Tibial nerve (tissue), 4 donors: ENCODE measurements around the gene IL36G. TPM values are rescaled to one million over a fixed set of nuclear protein-coding genes. Genes with fewer than 3 reads are reported as not detected.
A peak's percentile ranks its signal among the peaks of the same experiment; 100 is the strongest.

Experiments
- DNase-seq, 2 donors: peaks; one replicate each; pipeline ENCODE4 v3.0.0-alpha.2; 2019; ENCODE audit warnings: low spot score in 2 of 2
- H3K27ac ChIP-seq, 4 donors: fragments of 200-600 bp; sonication (generic) in 3 of 4; one replicate each; pipeline ENCODE4 v1.5.1; 2017 to 2019; ENCODE audit warnings: mild to moderate bottlenecking in 1 of 4
- H3K27me3 ChIP-seq, 2 donors: fragments of 200-600 bp; sonication (generic) in 1 of 2; one replicate each; pipeline versions ENCODE4 v1.5.1 to v1.6.0; 2017 to 2019
- H3K36me3 ChIP-seq, 3 donors: fragments of 200-600 bp; sonication (generic); one replicate each; pipeline ENCODE4 v1.5.1; 2018 to 2019
- H3K4me1 ChIP-seq, 4 donors: fragments of 200-600 bp; sonication (generic) in 3 of 4; one replicate each; pipeline ENCODE4 v1.5.1; 2017 to 2019
- H3K4me3 ChIP-seq, 4 donors: fragments of 200-600 bp; sonication (generic) in 3 of 4; one replicate each; pipeline ENCODE4 v1.5.1; 2017 to 2019; ENCODE audit warnings: mild to moderate bottlenecking in 1 of 4, moderate library complexity in 1 of 4
- H3K9me3 ChIP-seq, 4 donors: fragments of 200-600 bp; sonication (generic) in 3 of 4; one replicate each; pipeline ENCODE4 v1.5.1; 2017 to 2019
- CTCF ChIP-seq, 5 experiments: fragments of 200-600 bp in 3 of 5; fragments of 450-650 bp in 2 of 5; sonication (generic) in 3 of 5; IDR thresholded peaks; one replicate each; pipeline ENCODE4 v1.5.1; 2016 to 2019; ENCODE audit warnings: antibody characterized with exemption in 5 of 5, mild to moderate bottlenecking in 3 of 5, moderate library complexity in 2 of 5
- EP300 ChIP-seq, 2 donors: sonication (generic); formaldehyde crosslinking; IDR thresholded peaks; one replicate each; pipeline ENCODE4 v1.6.1; 2017; ENCODE audit warnings: antibody characterized with exemption in 2 of 2, mild to moderate bottlenecking in 1 of 2
- POLR2A ChIP-seq, 2 donors: fragments of 450-650 bp; IDR thresholded peaks; one replicate each; pipeline ENCODE4 v1.6.1; 2017; ENCODE audit warnings: antibody characterized with exemption in 2 of 2, mild to moderate bottlenecking in 2 of 2, moderate library complexity in 2 of 2
- WGBS, 2 donors: methylation state at CpG; one replicate each; pipeline ENCODE4 v1.1.5; 2018; 5-methylcytosine and 5-hydroxymethylcytosine counted together
- total RNA-seq, 4 donors: library from RNA; depleted of rRNA; stranded (reverse); fragments of >200 nt; gene quantifications; one replicate each; pipeline ENCODE4 v1.1.0, GENCODE V29; 2016

Gene IL36G
- total RNA-seq, 4 donors from 2014 or later = not detected

DNA sequence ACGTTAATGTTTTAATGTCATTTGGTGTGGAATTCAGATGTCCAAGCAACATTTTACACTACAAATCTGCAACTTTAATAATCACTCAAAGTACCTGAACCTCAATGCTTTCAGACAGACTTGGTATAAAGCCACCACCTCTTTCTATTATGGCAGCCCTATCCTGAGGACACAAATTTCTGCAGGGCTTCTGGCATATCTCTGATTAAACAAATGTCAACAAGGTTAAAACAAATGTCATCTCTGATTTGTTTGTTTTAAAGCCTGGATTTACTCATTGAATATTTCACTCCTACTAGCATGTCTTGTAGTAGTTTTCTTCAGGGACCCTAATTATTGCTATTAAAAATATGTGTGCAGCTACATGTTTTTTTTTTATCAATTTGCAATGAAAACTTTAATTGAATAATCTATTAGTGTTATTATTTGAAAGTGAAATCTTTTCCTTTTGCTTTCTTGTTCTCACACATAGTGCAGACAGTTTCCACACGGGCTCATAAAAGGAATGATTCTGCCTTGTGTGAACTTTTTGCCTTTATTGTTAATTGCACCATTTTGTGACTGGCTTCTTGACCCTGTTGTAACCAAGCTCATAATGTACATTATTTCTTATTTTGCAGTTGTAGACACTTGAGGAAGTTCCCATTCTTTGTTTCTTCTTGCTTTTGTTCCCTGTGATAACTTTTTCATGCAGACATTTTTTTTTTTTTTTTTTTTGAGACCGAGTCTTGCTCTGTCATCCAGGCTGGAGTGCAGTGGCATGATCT is 36.8 kb upstream of the IL36G start:
- Histone ChIP-seq H3K4me3 (no peak overlapping the region), H3K4me1 (no peaks in the 10 kb centered on the region), H3K27me3 (no peaks in the 10 kb centered on the region), H3K9me3 (peaks cover 0 to 15% (median 3%) of the 10 kb centered on the region in 4 donors), H3K36me3 (no peaks in the 10 kb centered on the region), H3K27ac (no peak overlapping the region)
- no peak for DNase-seq
- TF ChIP-seq EP300 (IDR thresholded peaks at IDR 0.05) (no peak), CTCF (IDR thresholded peaks at IDR 0.05) (no peak), POLR2A (IDR thresholded peaks at IDR 0.05) (no peak)
- WGBS, 2 donors = 55 to 62% methylated on average over 3 of the region's 3 CpGs

DNA sequence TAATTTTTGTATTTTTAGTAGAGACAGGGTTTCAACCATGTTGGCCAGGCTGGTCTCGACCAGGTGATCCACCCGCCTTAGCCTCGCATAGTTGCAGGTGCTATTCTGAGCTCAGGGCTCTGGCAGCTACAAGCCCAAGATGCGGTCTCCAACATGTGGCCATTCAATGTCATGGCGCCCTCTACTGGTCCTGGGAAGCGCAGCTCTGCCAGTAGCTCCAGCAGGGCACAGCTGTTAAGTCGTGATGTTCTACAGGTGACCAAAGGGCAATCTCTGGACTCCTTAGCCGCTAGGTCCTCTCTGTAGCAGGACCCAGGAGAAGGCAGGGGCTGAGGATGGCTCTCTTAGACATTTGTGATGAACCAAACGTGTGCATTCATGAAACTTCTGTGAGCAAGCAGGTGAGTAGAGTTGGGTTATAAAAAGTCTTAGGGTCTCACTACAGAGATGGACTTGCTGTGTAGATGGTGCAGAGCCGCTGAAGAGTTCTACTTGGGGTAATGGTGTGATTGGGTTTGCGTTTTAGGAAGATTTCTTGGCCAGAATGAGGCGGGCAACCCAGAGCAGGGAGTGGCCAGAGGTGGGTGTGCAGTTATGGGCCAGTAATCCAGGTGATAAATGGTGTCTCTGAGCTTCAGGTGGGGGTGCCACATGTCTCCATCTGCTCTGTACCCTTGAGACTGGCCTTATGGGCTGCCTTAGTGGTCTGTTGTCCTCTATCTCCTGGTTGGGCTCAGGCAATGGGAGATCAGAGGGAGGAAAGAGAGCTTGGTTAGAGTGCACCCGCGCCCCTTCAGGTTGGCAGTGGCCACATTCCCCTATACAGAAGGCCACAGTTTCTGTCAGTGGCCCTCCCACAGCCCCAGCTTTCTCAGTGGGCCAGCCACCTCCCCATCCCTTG is 35.8 kb upstream of the IL36G start:
- TF ChIP-seq CTCF (IDR thresholded peaks at IDR 0.05) = peak; percentile 45 to 74 (median 59)
- no peak for TF ChIP-seq POLR2A (IDR thresholded peaks at IDR 0.05)
- no peak overlapping the region for H3K4me3 ChIP-seq
- H3K27ac ChIP-seq = no peak overlapping the region
- H3K36me3 ChIP-seq = no peaks in the 10 kb centered on the region
- H3K4me1 ChIP-seq = no peaks in the 10 kb centered on the region
- no peaks in the 10 kb centered on the region for H3K27me3 ChIP-seq
- H3K9me3 ChIP-seq = peaks cover 0 to 22% (median 3%) of the 10 kb centered on the region in 4 donors
- peak; percentile 16 to 54 for DNase-seq
- WGBS, 2 donors = 34% methylated on average over 11 to 14 of the region's 14 CpGs

- WGBS, 2 donors = 50 to 62% methylated on average over 2 of the region's 2 CpGs
- TF ChIP-seq EP300 (IDR thresholded peaks at IDR 0.05) (no peak), POLR2A (IDR thresholded peaks at IDR 0.05) (no peak), CTCF (IDR thresholded peaks at IDR 0.05) (no peak)
- Histone ChIP-seq H3K4me1 (no peaks in the 10 kb centered on the region), H3K27ac (no peak overlapping the region), H3K9me3 (peaks cover 0 to 28% (median 3%) of the 10 kb centered on the region in 4 donors), H3K4me3 (no peak overlapping the region), H3K36me3 (no peaks in the 10 kb centered on the region), H3K27me3 (no peaks in the 10 kb centered on the region)
- no peak for DNase-seq
These were observed 35.2 kb upstream of the IL36G start for GRCh38 chr2:112942654-112943002.

- no peaks in the 10 kb centered on the region for H3K4me1 ChIP-seq
- no peaks in the 10 kb centered on the region for H3K27me3 ChIP-seq
- H3K36me3 ChIP-seq = no peaks in the 10 kb centered on the region
- 86 to 94% methylated on average over 1 of the region's 1 CpG for WGBS, 2 donors
- TF ChIP-seq POLR2A (IDR thresholded peaks at IDR 0.05) = no peak
- TF ChIP-seq CTCF (IDR thresholded peaks at IDR 0.05) = no peak
- no peak for TF ChIP-seq EP300 (IDR thresholded peaks at IDR 0.05)
- H3K9me3 ChIP-seq = peaks cover 0 to 33% (median 3%) of the 10 kb centered on the region in 4 donors
- no peak overlapping the region for H3K4me3 ChIP-seq
- no peak for DNase-seq
- no peak overlapping the region for H3K27ac ChIP-seq
These were observed 32.8 kb upstream of the IL36G start for GRCh38 chr2:112944971-112945370.

GRCh38 chr2:112946086-112946485 is 31.7 kb upstream of the IL36G start:
- H3K9me3 ChIP-seq = peaks cover 0 to 33% (median 3%) of the 10 kb centered on the region in 4 donors
- H3K4me3 ChIP-seq = no peak overlapping the region
- TF ChIP-seq CTCF (IDR thresholded peaks at IDR 0.05) (no peak), EP300 (IDR thresholded peaks at IDR 0.05) (no peak), POLR2A (IDR thresholded peaks at IDR 0.05) (no peak)
- WGBS, 2 donors = 76 to 83% methylated on average over 2 of the region's 2 CpGs
- no peaks in the 10 kb centered on the region for H3K27me3 ChIP-seq
- no peak overlapping the region for H3K27ac ChIP-seq
- H3K36me3 ChIP-seq = no peaks in the 10 kb centered on the region
- no peak for DNase-seq
- H3K4me1 ChIP-seq = no peaks in the 10 kb centered on the region
